Right forelimb (tissue), 1 donor: ENCODE data around the gene AJAP1.

ENCODE experiments used
- DNase-seq: peaks from one replicate; pipeline ENCODE4 v3.0.0-alpha.2; 2018

Gene AJAP1

GRCh38 chr1:4708840-4709507 lies 54.6 kb downstream of the AJAP1 start:
- DNase-seq: no peak

GRCh38 chr1:4709641-4710040 lies 55.2 kb downstream of the AJAP1 start:
- DNase-seq: no peak

- DNase-seq: no peak
Measured at GRCh38 chr1:4710592-4711415, 56.4 kb downstream of the AJAP1 start.

- DNase-seq: no peak
Measured at GRCh38 chr1:4711416-4712275, 57.2 kb downstream of the AJAP1 start.

GRCh38 chr1:4713669-4714068 lies 59.3 kb downstream of the AJAP1 start:
- no peak for DNase-seq

GRCh38 chr1:4716406-4716805 lies 62.0 kb downstream of the AJAP1 start:
- DNase-seq: no peak

- no peak for DNase-seq
Measured at GRCh38 chr1:4718071-4718470, 63.7 kb downstream of the AJAP1 start.

- DNase-seq: no peak
Measured at GRCh38 chr1:4723106-4723505, 68.7 kb downstream of the AJAP1 start.

GRCh38 chr1:4724001-4724400 lies 69.6 kb downstream of the AJAP1 start:
- no peak for DNase-seq

- DNase-seq: no peak
Measured at GRCh38 chr1:4724695-4725250, 70.4 kb downstream of the AJAP1 start.

- no peak for DNase-seq
Measured at GRCh38 chr1:4725416-4725815, 71.0 kb downstream of the AJAP1 start.

- no peak for DNase-seq
Measured at GRCh38 chr1:4726620-4727341, 72.4 kb downstream of the AJAP1 start.

GRCh38 chr1:4728319-4729089 lies 74.1 kb downstream of the AJAP1 start:
- no peak for DNase-seq

- no peak for DNase-seq
Measured at GRCh38 chr1:4729090-4729471, 74.7 kb downstream of the AJAP1 start.

GRCh38 chr1:4730078-4730477 lies 75.7 kb downstream of the AJAP1 start:
- no peak for DNase-seq

GRCh38 chr1:4733446-4734177 lies 79.2 kb downstream of the AJAP1 start:
- DNase-seq: no peak

- no peak for DNase-seq
Measured at GRCh38 chr1:4734219-4734618, 79.8 kb downstream of the AJAP1 start.

- no peak for DNase-seq
Measured at GRCh38 chr1:4734791-4735190, 80.4 kb downstream of the AJAP1 start.

GRCh38 chr1:4736254-4736653 lies 81.8 kb downstream of the AJAP1 start:
- DNase-seq: no peak

GRCh38 chr1:4741876-4742423 lies 87.5 kb downstream of the AJAP1 start:
- DNase-seq: no peak
